ENCODE data around the gene FGD6.

The FGD6 gene

GRCh38 chr12:95224202-95225170 is 7.2 kb upstream of the FGD6 start:
- TF ChIP-seq CTCF (IDR thresholded peaks at IDR 0.05; ENCODE audit: low read depth, low read length, missing control alignments): no peak
- H3K4me3 ChIP-seq (replicated peaks; ENCODE audit: low read depth, low read length): no peak overlapping the region
- no peak for DNase-seq (ENCODE audit: extremely low read depth, low read depth)

DNA sequence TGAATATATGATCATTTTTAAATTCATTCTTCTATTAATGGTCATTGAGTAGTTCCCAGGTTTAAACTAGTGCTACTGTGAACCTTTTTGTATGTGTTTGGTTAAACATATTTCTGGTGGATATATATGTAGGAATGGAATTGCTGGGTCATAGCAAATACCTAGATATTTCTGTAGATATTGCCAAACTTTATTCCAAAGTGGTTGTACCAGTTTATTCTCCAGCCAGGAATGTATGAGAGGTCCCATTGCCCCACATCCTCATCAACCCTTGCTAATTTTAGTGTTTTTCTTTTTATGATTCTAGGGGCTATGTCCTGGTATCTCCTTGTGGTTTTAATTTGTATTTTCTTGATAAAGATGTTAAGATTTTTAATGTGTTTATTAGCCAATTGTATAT is 3.5 kb upstream of the FGD6 start:
- H3K4me3 ChIP-seq (replicated peaks; ENCODE audit: low read depth, low read length): no peak overlapping the region
- no peak for TF ChIP-seq CTCF (IDR thresholded peaks at IDR 0.05; ENCODE audit: low read depth, low read length, missing control alignments)
- DNase-seq (ENCODE audit: extremely low read depth, low read depth): no peak

DNA sequence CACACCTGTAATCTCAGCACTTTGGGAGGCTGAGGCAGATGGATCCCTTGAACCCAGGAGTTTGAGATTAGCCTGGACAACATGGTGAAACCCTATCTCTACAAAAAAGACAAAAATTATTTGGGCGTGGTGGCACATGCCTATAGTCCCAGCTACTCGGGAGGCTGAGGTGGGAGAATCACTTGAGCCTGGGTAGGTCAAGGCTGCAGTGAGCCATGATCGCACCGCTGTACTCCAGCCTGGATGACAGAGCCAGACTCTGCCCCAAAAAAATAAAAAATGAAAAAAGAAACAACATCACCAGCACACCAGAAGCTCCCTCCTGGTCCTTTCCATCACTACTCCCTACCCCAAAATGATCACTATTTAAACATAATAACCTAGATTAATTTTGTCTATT is 2.9 kb upstream of the FGD6 start:
- no peak for TF ChIP-seq CTCF (IDR thresholded peaks at IDR 0.05; ENCODE audit: low read depth, low read length, missing control alignments)
- DNase-seq (ENCODE audit: extremely low read depth, low read depth): no peak
- peak overlapping the region; percentile 6; the same call in 1 of the 2 replicates for H3K4me3 ChIP-seq (replicated peaks; ENCODE audit: low read depth, low read length)

- TF ChIP-seq CTCF (IDR thresholded peaks at IDR 0.05; ENCODE audit: low read depth, low read length, missing control alignments): no peak
- no peak for DNase-seq (ENCODE audit: extremely low read depth, low read depth)
Measured at GRCh38 chr12:95218150-95219133, 1.2 kb upstream of the FGD6 start.

DNA sequence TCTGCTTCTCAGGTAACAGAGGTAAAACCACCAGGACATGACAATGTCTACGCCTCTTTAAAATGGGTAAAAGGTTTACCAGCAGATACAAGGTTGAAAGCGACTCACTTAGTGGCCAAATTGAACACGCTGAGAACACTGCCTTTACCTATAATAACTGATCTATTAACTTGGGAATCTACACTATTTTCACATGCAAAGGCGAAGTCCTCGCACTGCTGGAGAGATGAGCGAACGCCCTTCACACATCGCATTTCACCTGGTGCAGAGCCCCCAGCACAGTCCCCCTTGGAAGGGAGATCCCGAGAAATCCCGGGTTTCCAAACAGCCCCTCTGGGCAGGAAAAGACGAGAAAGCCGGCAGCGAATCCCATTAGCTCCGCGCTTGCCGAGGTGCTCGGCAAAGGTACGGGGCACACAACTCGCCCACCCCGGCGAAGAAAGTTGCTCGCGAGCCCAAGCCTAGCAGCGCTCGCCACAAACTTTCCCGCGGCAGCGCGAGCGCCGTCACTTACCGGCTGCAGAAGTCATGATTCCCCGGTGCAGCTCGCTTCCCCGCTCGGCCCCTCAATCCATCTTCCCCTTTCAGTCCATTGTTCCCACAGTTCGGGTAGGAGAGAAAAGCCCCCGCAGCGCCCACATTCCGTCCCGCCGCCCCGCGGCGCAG is 423 bp downstream of the FGD6 start:
- TF ChIP-seq CTCF (IDR thresholded peaks at IDR 0.05; ENCODE audit: low read depth, low read length, missing control alignments): no peak
- DNase-seq (ENCODE audit: extremely low read depth, low read depth): no peak

More at GRCh38 chr12:95218150-95219133, 1.2 kb upstream of the FGD6 start:
- H3K4me3 ChIP-seq (replicated peaks; ENCODE audit: low read depth, low read length): peak overlapping the region; percentile 84

DNA sequence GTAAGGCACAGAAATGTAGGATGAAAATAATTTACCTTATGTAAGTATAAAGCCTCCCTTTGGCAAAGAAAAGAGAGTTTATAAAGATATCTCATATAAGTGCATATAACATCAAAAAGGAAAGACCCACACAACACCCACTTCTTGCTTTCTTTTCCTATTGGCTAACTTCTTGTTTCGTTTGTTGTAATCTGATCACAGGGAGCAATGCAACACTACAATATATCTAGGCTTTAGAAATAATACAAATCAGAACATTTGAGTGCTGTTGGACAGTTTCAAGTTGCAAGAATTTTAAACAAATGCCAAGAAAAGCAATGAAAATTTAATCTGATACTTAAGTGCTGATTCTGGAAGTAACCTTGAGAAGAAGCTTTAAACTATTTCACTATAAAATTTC is 1.3 kb downstream of the FGD6 start:
- DNase-seq (ENCODE audit: extremely low read depth, low read depth): no peak
- peak overlapping the region; percentile 84; the same call in 1 of the 2 replicates for H3K4me3 ChIP-seq (replicated peaks; ENCODE audit: low read depth, low read length)

More for the DNA sequence above, 423 bp downstream of the FGD6 start:
- peak overlapping the region; percentile 84 for H3K4me3 ChIP-seq (replicated peaks; ENCODE audit: low read depth, low read length)

More for the DNA sequence above, 1.3 kb downstream of the FGD6 start:
- no peak for TF ChIP-seq CTCF (IDR thresholded peaks at IDR 0.05; ENCODE audit: low read depth, low read length, missing control alignments)

Measured in HFF-Myc (cell line).